Measurements from ENCODE around the gene RAB36.

DNA sequence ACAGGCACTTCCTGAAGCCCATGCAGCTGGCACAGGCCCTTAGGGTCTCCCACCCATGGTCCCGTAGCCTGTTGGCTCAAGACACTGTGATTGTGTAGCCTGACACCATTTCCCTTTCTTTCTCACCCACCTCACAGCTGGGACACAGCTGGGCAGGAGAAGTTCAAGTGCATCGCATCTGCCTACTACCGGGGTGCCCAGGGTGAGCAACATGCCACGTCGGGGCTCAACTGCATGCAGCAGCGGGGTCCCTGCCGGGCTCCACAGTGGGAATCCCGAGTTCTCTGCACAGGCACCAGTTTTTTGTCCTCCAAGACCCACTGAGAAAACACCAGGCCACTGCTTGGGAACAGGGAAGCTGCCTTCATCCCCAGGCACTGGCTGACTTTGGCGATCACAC lies 10.6 kb downstream of the RAB36 start:
- TF ChIP-seq, protein P1, sequence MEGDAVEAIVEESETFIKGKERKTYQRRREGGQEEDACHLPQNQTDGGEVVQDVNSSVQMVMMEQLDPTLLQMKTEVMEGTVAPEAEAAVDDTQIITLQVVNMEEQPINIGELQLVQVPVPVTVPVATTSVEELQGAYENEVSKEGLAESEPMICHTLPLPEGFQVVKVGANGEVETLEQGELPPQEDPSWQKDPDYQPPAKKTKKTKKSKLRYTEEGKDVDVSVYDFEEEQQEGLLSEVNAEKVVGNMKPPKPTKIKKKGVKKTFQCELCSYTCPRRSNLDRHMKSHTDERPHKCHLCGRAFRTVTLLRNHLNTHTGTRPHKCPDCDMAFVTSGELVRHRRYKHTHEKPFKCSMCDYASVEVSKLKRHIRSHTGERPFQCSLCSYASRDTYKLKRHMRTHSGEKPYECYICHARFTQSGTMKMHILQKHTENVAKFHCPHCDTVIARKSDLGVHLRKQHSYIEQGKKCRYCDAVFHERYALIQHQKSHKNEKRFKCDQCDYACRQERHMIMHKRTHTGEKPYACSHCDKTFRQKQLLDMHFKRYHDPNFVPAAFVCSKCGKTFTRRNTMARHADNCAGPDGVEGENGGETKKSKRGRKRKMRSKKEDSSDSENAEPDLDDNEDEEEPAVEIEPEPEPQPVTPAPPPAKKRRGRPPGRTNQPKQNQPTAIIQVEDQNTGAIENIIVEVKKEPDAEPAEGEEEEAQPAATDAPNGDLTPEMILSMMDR (conservative IDR thresholded peaks at IDR 0.05 in 1 of 2, IDR thresholded peaks at IDR 0.05 in 1 of 2; ENCODE audit: extremely low read depth in 1 of 2, insufficient read depth in 1 of 2, low read depth in 1 of 2, low read length in 2 of 2), result no peak
- no peak for TF ChIP-seq EZH2 (IDR thresholded peaks at IDR 0.05; ENCODE audit: borderline replicate concordance, low read length)
